ENCODE measurements around the gene MBOAT2.

The MBOAT2 gene

DNA sequence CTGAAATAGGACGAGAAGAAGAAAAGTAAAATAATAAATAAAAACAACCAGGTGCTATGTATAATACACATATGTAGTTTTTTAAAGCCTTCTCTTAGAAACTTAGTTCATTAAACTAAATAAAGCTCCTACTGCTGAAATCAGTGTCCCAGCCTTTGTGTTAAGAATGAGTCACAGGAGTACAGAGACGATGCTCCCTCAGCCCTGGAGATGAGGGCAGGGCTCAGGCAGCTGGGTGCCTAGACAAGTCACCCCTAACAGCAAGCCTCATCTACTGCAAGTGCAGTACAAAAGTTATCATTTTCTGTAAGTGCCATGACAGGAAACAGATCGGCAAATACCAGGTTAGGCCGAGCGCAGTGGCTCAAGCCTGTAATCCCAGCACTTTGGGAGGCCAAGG is 184.3 kb downstream of the MBOAT2 start:
- DNase-seq (ENCODE audit: low spot score) = no peak

DNA sequence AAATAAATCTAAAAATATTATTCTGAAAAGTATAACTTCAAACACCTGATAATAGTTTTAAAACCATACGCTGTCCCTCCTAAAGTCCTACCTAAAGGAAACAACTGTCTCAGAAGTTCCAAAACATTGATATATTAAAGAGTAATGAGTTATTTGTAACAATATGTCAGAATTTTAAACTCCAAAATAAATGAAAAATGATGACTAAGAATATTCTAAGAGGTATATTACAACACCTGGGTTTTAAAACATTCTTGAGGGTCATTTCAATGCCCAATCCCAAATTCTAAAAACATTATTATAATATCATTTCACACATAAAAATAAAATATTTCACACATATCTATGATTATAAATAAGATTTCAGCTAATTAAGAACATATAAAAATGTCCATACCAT is 186.3 kb downstream of the MBOAT2 start:
- no peak for DNase-seq (ENCODE audit: low spot score)

DNA sequence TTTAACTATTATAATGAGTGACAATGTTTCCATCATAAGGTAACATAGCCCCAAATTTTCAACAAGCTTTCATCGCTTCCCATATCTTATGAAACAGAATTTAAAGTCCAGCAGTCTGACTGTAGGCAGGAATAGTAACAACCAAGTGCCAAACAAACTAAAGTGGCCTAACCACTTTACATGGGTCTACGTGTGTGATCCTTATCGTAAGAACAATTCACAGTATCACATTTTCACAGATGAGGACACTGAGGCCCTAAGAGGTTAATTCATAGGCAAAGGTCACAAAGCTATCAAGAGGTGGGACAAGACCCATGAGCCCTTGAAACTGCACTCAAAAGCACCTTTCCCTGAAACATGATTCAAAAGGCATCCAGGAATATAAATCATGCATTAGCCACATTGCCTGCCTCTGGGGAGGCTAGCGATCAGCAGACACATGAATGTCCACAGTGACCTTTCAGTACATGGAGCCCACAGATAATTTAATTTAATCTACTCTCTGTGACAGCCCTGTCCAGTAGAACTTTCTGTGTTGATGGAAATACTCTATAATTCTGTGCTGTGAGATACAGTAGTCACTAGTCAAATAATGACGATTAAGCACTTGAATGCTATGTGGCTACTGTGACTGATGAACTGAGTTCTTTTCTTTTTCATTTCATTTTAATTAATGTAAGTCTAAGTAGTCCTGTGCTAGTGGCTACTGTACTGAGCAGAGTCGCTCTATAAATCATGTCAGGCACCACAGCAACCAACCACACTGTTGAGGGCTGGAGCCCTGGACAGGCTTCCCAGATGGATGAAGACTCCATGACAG is 196.4 kb downstream of the MBOAT2 start:
- no peak for DNase-seq (ENCODE audit: low spot score)

DNA sequence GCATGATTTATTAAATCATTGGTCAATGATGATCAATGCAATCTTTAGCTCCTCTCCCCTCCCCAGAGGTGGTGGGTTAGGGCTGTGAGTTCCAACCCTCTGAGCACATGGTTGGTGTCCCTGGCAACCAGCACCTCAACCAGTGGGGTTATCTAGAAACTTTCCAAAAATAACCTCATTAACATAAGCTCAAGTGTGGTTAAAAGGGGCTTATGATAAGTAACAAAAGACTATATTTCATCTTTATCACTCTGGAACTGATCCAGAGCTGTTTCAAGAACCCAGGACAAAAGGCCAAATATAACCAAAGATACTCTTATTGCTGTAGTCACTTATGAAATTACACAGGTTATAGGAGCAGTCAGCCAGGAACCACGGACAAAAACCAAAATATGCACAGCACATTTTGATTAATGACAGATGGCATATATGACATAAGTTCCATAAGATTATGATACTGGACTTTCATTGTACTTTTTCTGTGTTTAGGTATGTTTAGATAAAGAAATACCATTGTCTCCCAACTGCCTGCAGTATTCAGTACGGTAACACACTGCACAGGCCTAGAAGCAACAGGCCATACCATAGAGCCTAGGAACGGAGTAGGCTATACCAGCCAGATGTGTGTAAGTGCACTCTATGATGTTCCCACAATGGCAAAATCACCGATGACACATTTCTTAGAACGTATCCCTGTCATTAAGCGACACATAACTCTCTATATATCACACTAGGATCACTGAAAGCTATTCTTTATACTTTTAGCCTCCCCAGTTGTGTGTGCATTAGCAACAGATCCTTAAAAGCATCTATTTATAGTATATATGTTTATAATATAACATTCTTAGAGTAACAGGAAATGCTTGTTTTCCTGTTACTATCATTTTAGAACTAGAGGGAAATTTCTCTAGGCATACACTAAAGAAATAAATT is 197.9 kb downstream of the MBOAT2 start:
- no peak for DNase-seq (ENCODE audit: low spot score)

DNA sequence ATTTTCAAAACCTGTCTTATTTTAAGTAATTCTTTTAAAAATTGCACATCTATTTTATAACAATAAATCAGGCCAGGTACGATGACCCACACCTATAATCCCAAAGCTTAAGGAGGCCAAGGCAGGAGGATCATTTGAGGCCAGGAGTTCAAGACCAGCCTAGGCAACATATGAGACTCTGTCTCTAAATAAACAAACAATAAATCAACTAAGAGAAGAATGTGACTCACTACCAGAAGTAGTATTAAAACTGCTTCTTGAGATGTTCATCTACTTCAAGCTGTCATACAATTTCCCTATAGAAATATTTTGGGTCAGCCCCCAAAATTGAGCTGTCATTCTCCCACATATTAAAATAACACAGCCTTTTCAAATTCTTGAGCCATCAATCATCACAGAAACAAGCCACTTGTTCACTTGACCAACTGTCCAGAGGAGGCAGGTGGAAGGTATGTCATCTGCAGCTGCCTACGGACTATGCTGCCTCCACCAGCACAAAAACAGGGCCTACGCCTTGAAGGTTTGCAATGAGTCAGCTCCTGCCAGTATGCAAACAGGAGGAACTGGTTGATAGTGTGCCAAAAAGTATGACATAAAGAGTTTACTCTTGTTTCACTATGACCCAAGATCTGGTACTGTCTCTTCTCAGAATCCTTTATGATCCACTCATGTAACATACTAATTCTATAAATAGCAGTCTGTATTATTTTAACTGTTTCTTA is 199.7 kb downstream of the MBOAT2 start:
- DNase-seq (ENCODE audit: low spot score) = no peak

DNA sequence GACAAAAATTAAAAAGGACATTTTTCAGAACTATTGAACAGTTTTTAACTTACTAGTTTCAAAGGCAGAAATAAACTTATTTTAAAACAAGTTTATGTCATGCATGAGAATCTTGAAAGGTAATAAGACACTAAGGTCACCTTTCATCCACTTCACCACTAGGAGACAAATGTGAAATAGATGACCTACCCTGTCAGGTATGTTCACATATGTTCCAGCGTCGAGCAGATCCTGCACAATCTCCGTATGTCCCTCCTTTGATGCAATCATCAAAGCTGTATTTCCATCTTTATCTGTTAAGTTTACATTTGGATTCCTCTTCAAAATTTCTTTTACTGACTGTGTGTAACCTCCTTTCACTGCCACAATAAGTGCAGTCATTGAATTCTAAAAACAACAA is 200.7 kb downstream of the MBOAT2 start:
- no peak for DNase-seq (ENCODE audit: low spot score)
